Fibroblast of gingiva (primary cell): ENCODE measurements around the gene EHBP1.

Source experiments
- DNase-seq: peaks from one replicate; pipeline ENCODE4 v3.0.0-alpha.2; 2011; ENCODE audit warnings: low read depth

EHBP1 gene

DNA sequence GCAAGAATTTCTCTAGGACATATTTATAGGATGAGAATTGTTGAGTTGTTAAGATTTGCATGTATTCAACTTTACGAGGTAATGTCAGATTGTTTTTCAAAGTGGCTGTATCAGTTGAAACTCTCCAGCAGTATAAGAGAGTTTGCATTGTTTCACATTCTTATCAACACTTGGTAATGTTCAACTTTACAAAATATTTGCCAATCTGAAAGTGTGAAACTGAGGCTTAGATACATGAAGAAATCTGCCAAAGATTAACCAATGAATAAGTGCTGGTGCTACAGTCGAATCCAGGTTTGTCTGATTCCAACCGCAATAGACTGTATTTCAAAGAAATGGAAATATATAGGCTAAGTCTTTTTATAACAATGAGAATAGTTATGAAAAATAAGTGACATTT lies 117.0 kb downstream of the EHBP1 start:
- DNase-seq: no peak

DNA sequence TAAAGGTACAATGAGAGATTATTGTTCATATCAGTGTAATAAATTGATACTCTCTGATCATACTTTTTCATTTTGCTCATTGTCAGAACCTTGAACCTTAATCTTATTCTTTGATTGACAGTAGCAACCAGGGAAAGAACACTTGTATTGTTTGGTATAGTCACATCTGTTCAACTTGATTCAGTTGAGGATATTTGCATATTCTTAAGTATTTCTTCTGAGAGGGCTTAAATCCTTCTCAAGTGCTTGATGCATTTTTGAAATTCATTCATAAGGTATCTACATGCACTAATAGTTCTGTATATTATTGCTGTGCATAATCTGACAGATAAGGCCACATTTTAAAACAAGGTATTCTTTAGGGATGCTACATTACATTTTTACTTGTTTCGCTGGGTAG lies 118.9 kb downstream of the EHBP1 start:
- DNase-seq: no peak

DNA sequence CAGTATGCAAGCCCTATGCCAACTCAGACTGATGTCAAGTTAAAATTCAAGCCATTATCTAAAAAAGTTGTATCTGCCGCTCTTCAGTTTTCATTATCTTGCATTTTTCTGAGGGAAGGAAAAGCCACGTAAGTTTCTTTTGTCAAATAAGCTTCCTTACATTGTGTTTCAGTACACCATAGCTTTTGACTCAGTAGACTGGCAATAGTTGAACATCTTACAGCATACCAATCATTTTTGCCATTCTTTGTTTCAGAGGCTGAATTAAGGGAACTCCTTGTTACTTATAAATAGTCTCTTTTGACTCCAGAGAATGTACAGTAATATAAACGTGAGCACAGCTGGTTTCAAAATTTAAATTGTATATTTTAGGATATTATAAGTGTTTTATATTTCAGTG lies 120.6 kb downstream of the EHBP1 start:
- DNase-seq: peak; percentile 26

DNA sequence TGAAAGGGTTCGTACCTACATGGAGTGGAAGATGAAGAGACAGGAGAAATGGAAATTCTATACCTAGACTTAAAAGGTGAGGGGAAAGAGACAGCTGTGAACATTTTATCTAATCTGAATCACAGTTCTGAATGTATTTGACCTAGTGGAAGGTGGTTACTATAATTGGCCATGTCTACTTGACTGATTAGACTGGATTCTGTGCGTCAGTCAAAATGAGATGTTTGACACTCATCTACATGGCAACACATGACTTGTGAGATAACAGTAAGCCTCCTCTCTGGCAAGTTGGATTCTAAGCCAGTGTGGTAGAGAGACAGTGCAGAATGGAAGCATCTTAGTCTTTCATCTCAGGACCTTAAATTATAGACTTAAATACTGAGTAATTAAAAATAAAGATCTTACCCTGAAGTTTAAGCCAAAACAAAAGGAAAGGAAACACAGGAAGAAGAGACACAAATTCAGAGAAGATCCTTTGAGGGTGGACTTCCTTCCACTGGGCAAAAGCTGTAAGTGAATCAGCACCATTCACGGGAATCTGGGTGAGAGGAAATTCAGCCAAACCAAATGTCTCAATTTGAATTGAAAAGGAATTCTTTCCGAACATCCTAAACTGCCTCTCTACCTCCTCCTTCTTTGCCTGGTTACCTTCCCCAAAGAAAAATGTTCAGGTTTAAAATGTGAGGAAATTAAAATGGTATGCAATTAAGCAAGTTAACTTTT lies 121.6 kb downstream of the EHBP1 start:
- DNase-seq: no peak

DNA sequence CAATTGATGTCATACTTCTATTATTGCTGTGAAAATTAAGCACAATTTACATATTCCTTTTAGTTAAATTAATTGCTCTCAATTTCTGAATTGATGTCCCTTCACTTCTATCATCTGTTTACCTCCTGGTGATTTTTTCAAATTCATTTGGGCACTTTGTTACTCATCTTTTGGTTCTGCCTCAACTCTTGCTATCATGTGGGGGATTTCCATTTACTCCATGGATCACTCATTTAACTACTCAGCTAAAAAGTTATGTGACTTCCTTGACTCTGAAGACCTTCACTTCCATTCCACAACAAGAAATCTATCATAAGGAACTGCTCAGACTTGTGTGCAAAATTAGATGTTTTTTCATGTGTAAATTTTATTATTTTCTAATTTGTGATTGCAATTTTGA lies 126.2 kb downstream of the EHBP1 start:
- no peak for DNase-seq

DNA sequence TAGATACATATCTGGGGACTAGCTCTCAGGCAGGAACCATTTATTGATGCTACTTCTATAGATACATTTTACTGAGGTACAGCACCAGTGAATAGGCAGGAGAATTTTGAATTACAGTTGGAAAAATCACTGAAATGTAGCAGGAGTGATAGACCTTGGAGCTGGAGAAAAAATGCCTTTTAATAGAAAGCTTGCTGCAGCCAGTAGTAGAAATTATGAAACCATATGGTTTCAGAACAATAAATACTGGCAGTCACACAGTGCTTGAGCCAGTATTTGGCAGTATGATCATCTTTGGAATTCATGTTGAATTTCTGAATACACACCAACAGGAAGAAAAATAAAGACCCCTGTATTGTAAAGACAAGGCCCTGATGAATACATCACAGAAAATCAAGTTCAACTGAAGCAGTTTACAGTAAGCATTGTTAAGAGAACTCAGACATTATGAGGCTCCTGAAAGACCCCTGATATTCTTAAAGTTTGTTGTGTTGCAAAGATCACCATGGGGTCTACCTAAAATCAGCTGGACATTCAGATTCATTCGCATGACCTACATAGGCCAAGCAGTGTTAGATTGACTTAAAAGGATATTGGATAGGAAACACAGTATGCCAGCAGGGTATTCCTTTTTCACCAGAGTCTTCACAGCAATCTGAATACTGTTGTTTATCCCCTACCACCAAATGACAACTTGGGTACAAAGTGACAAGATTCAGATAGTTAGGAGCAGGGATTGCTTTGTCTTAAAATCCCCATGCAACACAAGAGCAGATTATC lies 139.0 kb downstream of the EHBP1 start:
- peak; percentile 1 for DNase-seq

DNA sequence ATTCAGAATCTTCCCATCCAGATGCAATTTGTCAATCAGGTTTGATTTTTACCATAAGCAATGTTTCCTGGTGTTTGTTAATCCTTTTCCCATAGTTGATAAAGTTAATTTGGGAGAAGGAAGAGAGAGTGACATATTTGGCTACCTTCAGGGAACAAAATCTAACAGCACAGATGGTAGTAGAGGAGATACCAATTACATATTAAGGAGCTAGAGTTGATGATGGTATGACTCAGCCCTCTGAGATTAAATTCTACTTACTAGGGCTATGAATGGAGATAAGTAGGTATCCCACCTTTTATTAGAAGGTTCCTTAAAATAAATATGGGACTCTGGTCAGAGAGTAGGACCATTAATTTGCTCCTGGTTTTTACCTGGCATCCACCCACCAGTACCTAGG lies 139.7 kb downstream of the EHBP1 start:
- no peak for DNase-seq

DNA sequence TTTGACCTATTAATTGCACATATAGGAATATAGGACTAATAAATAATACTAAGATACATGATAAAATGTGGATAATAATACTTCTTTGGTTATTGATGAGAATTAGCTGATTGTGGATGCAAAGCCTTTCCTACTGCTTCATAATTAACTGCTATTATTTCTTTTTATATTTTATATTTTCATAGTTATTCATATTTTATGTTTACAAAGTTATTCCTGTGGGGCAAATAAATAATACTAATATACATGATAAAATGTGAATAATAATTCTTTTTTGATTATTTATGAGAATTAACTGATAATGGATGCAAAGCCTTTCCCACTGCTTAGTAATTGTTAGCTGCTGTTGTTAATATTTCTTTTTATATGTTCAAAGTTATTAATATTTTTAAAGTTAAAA lies 146.7 kb downstream of the EHBP1 start:
- DNase-seq: no peak

DNA sequence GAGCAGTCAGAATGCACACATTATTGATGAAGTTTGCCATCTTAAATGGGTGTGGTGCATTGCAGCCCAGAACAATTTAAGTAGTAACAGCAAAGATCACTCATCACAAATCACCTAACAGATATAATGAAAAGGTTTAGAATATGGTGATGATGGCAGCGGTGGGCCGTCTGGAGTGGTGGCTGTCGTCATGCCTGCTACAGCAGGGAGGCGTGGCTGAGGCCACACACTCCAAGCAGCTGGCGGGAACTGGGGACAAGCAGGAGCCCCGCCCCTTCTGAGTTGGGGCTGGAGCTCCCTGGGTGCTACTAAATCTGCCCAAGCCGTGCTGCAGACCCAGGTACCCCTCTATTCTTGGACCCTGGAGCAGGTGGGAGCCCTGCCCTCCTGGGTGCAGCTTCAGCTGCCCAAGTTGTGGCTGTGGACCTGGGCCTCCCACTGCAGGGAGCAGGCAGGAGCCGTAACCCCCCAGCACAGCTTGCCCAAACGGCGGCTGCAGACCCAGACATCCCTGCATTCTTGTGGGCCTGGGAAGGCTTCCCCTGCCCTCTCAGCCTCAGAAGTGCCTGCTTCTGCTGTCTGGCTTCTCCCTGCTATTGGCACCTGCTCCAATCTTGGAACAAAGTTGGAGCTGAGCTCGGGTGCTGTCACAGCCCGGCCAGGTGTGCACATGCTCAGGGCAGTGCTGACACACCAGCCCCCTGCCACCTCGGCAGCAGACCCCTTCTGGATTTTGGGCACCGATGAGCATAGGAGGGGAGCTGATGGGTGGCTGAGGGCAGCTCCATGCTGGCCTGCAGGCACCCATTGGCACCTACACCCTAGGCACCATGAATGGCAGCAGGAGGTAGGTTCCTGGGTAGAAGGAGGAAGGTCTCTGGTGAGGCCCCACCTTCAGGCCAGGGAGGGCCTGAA lies 149.3 kb downstream of the EHBP1 start:
- no peak for DNase-seq

DNA sequence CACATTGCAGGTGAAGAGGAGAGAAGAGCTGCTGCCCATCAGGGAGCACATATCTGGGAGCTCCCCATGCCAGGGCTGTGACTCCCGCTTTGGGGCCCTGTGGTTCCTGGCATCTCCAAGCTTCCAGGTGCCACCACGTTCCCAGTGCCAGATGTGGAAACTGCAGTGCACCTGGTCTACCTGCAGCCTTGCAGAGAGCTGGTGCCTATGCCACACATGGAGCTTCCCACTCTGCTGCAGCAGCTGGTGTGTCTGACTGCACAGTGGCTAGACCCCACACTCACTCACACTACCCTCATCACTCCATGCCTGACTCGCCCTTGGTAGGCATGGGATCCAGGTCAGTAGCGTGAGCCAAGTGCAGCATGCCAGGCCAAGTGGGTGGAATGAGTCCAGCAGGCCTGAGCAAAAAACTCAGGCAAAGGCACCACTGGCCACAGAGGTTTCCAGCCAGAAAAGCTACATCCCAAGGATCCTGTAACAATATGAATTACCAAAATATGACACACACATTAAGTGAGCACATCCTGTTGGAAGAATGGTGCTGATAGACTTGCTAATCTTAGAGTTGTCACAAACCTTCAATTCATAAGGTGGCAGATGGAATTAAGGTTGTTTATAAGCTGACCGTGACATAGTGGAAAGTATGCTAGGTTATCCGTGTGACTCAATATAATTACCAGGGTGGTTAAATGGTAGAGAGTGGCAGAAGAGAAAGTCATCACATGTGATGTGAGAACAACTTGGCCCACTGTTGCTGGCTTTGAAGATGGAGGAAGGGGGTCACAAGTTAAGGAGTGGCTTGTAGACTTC lies 150.9 kb downstream of the EHBP1 start:
- no peak for DNase-seq

DNA sequence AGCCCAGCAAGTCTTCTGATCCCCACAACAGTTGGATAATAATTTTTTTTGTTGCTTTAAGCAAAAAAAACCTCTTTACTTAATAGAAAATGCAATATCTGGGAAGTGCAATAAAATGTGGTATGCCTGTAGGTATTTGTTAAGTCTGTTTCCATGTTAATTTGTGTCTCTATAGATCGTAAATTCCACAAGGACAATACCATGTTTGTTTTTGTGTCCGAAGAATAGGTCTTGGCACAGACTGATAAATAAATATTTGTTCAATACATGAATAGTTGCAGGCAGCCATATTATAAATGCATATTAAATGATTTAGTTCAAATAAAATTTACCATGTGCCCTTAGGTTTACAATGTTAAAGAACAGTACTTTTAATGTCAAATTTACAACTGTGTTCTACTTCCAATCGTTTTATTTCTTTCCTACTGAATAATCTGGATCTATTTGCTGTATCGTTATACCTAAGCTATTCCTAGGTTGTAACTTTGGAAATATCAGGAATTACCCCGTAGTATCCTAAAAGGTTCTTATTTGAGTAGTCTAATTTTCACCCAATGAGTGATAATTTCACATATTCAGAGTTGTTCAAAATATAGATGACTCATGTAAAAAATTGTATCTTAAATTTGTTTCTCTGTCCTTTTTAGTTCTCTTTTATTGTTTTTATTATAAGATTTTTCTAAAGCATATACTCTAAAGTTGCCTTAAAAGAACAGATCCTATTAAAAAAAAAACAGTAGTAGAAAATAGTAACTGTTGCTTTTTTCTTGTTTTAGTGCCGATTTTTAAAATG lies 151.8 kb downstream of the EHBP1 start:
- DNase-seq: no peak

DNA sequence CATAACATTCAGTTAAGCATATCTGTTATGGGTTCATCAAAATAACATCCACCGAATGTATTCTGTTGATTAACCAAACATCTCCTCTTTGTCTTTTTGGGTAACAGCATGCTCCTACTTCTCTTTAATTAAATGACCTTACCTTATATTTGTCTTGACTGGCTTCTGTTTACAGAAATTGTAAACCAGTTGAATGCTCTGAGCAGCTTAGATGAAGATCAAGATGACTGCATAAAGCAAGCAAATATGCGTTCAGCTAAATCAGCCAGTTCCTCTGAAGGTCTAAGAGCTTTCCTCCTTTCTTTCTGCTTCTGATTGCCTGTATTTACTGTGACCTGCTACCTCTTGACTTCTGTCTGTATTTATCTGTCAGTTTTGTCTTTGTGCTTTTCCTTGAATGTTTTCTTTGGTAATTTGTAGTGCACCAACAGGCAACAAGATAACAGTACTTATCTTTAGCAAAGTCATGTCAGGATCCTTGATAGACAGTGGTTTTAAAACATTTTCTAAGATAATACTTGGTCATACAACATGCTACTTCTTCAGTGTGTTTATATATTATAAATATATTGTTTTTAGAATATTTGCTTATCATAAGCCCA lies 152.8 kb downstream of the EHBP1 start:
- no peak for DNase-seq

DNA sequence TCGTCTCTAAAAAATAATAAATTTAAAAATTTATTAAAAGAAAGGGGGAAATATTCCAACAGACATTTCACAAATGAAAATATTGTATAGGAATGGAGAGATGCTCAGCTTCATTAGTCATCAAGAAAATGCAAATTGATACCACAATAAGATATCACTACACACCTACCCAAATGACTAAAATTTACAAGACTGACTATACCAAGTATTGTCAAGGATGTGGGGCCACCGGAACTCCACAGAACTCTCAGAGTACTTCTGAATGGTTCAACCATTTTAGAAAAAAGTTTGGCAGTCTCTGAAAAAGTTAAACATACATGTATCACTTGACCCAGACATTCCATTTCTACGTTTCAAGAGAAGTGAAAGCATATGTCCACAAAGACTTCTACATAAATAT lies 163.4 kb downstream of the EHBP1 start:
- no peak for DNase-seq

DNA sequence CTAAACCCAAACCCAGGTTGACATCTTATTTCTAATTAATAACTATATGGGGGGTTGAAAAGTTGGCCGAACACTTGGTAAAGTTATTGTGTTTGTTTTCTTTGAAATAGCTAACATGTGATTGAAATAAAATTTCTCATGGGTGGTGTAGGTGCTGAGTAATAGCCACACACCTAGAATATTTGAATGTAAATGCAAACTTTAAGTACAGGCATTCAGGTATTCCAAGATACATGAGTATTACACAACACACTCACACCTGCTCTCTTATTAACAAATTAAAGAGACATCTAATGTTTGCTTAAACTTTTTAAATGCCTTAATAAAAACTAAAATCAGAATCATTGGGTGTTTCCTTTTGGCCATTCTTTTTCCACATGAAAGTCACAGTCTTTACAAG lies 165.5 kb downstream of the EHBP1 start:
- no peak for DNase-seq

DNA sequence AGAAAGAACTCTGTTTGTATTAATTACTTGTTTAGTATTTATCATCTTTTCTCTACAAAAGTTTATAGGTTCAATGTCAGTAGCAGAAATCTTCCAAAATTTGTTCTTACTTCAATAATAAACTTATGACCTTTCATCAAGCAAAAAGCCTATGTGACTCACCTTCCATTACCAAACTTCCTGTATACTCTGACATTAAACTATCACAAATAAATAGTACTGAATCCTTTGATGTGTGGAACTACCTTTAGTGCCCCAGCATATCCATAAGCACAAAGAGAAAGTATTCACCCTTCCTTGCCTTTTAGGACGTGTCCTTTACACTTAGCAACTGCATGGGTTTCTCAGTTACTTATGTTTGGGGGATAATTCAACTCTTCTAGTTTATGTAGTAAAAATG lies 166.0 kb downstream of the EHBP1 start:
- DNase-seq: no peak

DNA sequence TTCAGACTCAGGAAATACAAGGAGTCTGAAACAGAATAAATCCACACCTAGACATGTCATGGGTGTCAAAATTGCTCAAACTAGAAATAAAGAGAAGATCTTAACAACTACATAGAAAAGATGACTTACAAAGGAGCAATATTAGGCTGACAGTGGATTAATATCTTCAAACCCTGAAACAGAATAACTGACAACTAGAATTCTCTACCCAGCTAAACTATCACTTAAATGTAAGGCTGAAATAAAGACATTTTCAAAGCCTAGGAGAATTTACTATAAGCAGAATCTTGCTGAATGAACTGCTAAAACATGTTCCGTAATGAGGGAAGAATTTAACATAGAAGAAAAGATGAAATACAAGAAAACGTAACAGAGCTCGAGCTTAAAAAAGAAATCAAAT lies 168.1 kb downstream of the EHBP1 start:
- DNase-seq: no peak

DNA sequence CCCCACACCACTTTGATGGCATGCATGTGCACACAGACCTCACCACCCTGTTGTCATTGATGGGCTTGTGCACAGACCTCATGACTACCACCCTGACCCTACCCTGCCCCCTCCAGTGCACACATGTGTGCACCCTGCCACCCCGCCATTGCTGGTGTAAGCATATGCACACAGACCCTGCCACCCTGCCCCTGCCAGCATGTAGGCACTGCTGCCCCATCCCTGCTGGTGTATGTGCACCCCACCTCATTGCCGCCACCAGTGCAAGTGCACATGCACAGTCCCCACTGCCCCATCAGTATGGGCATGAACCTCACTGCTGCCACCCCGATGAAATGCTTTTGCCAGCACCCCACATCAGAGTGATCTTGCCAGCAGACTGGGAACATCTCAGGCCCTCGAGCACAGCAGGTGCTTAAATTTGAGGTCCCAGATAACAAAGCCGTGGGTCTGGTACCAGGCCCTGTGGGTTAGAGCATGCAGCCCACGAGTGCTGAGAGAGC lies 169.4 kb downstream of the EHBP1 start:
- DNase-seq: no peak

DNA sequence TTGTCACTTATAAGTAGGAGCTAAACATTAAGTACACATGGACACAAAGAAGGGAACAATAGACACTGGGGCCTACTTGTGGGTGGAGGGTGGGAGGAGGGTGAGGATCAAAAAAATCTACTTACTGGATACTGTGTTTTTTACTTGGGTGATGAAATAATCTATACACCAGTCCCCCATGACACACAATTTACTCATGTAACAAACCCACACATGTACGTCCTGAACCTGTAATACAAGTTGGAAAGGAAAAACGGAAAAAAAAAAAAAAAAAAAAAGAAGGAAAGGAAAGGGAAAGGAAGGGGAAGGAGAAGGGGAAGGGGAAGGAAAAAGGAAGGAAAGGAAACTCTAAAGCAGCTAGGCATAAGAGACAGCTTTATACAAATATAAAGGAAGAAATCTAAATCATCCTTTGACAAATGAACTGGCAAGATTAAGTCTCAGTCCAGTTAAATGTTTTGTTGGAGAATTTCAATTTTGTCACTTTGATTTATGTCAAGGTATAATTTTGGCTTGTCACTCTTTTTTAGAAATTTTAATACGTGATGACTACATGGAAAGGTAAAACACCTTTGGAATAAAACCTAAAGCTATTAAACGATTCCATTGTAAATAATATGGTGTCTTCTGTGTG lies 175.8 kb downstream of the EHBP1 start:
- DNase-seq: no peak

DNA sequence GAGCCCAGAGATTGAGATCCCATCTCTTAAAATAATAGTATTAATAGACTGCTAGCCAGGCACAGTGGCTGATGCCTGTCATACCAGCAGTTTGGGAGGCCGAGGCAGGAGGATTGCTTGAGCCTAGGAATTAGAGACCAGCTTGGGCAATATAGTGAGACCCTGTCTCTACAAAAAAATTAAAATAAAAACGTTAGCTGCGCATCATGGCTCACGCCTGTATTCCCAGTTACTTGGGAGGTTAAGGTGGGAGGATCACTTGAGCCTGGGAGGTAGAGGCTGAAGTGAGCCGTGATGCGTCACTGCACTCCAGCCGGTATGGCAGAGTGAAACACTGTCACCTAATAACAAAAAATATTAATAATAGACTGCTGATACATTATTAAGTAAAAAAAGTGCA lies 178.1 kb downstream of the EHBP1 start:
- DNase-seq: no peak

DNA sequence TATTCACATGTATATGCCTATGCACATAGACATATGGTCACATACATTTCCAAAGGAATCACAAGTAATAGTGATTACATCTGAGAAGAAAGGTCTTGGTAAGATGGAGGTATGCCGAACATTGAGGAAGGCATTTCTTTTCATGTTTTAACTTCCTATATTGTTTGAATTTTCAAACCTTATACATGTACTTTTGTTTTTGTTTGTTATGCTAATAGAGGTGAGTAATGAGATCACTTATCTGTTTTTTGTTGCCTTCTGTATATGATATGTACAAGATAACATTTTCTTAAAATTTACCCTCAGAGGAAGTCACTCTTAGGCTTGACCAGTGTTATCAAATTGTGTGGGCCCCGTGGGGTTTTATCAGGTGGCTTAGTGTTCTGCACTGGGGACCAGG lies 178.6 kb downstream of the EHBP1 start:
- DNase-seq: no peak
